HG02943 (cell line): ENCODE measurements around the gene CPNE7.
"Not testable (repeated sequence)": the region's sequence is repeated elsewhere in the genome, so short reads cannot be mapped to it uniquely, and the experiment has no call there.

ENCODE experiments used
- ATAC-seq: cut with Tn5 transposase; IDR thresholded peaks from one replicate; pipeline ENCODE4 v1.9.1; 2021; ENCODE audit warnings: mild to moderate bottlenecking, low read depth, moderate library complexity; ENCODE audit not compliant: unreplicated experiment

CPNE7 gene

DNA sequence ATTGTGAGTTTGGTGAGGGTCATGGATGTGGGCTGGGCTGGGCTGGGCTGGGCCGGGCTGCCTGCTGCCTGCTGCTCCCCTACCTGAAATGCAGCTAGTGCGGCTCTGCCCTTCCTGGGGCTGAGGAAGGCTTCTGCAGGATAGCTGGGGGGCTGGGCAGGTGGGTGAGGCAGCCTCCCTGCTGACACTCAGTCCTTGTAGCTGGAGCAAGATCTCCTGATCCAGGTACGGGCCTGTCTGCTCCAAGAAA, 10.4 kb upstream of the CPNE7 start:
- no peak for ATAC-seq

DNA sequence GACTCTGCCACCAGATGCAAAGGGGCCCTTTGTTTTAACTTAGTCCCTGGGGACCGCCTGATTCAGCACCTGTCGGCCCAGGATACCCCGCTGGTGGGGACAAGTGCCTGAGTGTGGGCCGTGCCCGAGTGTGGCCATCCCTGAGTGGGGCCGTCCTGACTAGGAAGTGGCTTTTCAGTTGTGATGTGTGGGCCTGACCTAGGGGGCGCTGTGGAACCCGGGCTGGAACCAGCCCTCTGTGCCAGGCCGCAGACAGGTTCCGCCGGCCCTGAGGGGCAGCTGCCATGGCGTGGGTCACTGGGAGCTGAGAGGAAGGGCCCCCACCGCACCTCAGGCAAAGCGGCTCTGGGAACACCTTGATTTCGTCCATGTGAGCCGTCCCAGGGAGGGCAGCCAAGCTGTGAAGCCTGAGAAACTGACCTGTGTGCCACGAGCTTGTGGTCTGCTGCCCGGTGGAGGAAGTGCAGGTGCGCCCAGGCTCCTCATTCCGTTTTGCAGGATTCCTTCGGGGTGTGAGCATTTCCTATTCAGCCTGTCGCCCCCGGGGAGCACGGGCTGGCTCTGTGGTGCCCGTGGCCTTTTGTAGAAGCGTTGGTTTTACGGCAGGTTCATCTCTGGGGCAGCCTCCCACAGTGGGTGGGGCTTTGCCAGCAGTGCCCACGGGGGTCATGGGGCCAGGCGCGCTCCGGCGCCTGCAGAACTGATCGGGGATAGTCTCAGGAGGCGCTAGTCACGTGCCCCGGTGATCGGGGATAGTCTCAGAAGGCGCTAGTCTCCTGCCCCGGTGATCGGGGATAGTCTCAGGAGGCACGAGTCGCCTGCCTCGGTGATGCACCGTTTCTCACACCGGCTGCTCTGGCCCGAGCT, 9.8 kb upstream of the CPNE7 start:
- no peak for ATAC-seq

DNA sequence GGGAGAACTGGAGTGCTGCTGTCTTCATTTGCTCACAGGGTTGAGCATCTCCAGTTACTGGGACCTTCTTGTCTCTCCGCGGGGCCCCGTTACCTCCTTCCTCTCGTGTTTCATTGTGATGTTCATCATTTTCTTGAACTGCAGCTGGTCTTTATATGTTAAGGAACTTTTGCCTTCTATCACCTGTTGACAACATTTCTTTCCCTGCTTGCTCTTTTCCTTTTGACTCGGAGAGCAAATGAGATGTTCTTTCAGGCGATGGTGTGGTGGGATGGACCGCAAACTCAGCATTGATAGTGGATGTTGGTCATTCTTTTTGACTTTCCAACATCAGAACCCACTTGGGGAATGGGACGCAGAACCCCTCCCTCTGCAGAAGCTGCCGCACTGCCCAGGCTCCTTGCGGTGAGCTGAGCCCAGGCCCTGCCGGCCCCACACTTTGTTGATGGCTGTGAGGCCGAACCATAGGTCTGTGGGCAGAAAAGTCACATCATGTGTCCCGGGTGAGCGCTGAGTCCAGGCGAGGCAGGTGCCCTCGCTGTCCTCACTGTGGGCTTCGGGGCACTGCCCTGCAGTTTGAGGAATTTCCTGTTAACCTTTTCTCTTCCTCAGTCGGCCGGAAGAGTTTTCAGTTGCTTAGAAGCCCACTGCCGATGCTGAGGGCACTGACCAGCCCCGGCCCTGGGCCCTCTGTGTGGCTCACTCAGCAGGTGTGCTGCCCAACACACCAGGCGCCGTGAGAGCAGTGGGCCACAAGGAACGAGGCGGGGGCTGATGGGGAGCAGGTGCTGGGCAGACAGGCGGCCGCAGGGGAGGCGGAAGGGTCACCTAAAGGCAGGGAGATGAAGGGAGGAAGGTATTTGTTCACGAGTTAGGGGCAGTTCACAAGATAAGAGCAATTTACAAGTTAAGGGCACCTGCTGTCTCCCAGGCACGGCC, 7.6 kb upstream of the CPNE7 start:
- ATAC-seq = no peak

DNA sequence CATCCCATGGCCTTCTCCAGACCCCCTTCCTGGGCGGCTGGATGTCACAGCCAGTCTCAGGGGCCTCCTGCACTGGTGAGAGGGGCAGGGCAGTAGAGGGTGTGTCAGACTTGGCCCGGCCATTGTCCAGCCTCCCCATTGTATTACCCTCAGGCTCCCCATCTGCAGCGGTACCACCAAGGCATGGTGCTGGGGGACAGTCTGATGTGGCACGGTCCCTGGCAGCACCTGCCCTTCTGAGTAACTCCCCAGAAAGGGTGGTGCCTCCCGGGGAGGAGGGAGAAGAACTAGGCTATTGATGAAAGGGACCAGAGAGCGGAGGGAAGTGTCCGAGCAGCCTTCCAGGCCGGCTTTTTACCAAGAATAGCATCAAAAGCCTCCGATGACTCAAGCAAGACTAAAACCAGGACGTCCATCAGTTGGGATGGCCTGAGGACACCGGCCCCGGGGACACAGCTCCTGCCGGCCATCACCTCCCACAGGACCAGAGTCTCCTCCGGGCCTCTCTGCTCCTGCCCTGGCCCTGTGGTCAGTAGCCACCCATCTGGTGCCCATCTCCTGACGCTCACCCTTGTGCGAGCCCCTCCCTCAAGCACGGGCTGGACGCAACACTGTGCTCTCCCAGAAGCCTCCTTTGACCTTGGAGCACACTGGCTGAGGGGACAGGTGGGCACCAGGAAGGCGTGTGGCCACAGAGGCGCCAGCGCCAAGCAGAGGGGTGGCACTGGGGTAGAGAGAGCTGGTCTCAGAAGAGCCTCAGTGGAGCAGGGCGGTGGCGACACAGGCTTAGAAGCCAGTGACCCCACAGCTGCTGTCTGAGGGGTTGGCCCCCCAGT, 5.8 kb upstream of the CPNE7 start:
- ATAC-seq = no peak

DNA sequence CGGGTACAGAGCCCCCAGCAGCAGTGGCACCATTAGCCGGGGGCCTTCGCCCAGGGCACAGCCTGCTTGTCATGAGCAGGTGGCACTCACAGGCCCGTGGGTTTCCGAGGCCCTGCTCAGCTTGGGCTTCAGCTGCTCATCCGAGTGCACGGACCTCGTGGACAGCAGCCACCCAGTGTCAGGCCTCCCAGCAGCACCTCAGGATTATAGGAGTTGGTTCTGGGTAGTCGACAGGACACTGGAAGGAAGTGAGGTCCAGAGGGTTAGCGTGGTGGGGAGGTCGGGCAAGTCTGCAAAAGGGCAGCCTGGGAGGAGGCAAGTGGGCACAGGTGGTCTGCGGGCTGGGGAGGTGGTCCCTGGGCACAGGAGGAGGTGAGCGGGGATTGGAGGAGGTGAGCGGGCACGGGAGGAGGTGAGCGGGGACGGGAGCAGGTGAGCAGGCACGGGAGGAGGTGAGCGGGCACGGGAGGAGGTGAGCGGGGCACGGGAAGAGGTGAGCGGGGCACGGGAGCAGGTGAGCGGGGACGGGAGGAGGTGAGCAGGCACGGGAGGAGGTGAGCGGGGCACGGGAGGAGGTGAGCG, 5.1 kb upstream of the CPNE7 start:
- no peak for ATAC-seq

DNA sequence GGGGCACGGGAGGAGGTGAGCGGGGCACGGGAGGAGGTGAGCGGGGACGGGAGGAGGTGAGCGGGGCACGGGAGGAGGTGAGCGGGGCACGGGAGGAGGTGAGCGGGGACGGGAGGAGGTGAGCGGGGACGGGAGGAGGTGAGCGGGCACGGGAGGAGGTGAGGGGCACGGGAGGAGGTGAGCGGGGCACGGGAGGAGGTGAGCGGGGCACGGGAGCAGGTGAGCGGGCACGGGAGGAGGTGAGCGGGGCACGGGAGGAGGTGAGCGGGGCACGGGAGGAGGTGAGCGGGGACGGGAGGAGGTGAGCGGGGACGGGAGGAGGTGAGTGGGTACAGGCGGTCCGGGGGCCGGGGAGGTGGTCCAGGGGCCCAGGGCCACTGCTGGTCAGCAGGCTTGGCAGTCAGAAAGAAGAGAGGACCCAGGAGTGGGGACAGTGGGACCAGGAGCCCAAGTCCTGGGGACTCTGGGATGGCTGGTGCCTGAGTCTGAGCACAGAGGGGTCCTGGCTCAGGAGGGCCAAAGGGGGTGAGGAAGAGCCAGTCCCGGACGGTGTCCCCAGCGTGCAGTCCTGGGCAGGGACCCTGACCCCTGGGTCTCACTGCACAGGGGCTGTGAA, 4.5 kb upstream of the CPNE7 start:
- not testable (repeated sequence) for ATAC-seq

DNA sequence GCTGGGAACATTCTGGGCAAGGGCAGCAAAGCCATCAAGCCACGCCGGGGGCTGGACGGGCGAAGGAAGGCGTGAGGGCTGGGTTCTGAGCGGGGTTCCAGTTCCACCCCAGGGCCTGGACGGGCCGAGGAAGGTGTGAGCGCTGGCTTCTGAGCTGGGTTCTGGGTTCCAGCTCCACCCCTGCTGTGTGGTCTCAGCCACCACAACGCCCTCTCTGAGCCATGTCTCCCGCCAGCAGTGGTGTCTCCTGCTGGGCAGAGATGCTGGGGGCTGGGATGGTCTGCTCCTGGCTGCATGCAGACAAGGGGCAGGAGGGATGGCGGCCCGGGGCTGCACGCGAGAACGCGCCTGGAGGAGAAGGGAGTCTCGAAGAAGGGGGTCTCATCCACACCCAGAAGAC, 3.9 kb upstream of the CPNE7 start:
- ATAC-seq = no peak

DNA sequence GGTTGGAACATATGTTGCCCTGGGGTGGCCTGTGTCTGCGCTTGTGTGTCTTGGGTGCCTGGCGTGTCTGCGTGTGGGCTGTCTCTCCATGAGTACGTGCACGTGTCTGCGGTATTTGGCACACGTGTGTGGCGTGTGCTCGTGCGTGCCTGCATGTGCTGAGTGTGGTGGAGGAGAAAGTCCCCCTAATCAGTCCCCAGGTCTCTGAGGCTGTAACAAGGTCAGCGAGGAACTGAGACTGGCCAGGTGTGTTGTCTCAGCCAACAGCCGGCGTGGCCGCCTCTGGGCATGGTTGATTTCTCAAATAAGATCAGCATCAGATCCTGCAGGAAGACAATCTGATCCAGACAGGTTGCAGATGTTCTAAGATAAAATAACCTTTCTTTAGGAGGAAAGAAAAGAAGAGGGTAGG, 3.5 kb upstream of the CPNE7 start:
- no peak for ATAC-seq

DNA sequence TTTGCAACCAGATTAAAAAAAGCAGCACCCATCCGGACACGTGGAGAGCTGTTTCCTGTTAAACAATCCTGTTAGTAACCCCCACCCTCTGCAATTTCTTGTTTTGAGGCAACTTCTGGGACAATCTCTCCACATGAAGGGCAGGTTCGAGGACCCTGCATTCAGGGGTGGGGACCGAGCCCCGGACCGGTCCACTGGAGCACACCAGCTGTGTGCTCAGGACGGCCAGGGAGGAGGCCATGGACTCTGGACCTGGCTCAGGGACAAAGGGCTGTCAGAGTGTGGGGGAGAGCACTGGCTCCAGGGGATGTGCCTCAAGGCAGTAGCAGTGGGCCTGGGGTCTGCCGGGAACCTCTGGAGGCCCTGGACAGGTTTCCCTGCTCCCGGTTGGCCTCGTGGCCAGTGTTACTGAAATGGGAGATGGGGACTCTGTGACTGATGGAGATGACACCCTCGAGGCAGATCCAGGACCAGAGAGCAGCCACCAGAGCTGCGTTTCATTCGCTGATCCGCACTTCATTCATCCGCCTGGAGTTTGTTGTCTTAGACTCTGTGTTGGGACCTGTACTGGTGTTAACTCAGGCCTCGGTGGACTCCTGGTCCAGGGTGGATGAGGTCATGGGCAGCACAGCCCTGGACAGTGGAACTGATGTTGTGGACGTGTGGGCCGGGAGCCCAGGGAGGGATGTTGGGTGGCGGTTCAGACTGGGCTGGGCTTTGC, 2.9 kb upstream of the CPNE7 start:
- ATAC-seq = no peak

DNA sequence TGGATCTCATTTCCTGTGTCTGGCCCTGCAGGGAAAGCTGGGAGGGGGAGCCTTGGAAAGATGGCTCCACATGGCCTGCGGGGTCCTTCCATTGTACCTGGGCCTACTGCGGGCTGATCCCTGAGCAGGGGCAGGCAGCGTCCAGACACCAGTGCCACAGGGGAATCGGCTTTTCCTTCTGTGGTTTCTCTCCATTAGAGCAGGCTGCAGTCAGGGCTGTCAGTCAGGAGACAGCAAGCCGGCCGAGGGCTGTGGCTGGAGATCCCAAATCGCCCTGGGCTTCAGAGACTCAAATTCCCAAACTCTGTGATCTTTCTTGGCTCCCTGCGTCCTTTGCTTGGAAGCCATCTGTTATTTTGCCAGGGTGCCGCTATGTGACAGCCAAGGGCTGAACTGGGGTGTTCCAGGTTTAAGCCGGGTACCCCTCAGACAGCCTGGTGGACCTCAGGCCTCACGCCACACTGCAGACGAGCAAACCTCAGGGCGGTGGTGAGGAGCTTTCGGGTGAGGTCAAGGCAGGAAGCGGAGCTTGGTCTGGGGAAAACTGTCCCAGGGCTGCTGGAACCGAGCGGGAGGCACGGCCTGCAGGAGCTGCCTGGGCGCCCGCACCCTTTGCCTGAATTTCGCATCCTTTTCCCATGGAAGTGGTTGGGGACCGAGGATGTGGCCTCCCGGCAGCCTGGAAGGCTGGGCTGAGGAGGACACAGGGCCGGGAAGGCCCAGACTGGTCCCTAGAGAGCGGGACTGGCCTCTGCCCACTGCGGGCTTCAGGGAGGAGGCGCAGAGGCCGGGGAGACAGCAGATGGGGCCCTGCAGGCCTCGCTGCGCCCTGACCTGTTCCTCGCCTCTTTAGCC, 1.5 kb upstream of the CPNE7 start:
- no peak for ATAC-seq

DNA sequence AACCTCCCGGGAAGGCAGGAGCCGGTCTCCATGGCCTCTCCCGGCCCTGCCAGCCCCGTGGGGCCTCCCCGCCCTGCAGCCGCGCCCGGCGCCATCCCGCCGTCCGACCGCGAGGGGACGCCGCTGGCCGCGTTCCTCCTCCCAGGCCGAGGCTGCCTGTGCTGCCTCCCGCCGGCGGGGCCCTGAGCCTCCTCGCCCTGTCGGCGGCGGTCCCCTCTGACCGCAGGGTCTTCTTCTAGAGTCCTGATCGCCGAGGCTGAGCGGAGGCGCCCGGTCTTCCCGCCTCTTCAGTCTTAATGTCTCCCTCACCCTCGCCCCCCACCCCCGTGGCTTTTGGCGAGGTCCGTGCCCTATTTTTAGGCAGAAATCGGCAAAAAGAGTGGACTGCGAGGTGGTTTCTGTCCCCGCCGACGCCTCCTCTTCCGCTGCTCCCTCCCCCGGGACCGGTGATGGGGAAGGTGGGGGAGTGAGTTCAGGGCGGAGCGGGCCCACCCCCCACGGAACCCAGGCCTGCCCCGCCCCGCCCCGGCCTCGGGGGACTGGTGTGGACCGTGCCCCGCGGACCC, 794 bp upstream of the CPNE7 start:
- no peak for ATAC-seq

DNA sequence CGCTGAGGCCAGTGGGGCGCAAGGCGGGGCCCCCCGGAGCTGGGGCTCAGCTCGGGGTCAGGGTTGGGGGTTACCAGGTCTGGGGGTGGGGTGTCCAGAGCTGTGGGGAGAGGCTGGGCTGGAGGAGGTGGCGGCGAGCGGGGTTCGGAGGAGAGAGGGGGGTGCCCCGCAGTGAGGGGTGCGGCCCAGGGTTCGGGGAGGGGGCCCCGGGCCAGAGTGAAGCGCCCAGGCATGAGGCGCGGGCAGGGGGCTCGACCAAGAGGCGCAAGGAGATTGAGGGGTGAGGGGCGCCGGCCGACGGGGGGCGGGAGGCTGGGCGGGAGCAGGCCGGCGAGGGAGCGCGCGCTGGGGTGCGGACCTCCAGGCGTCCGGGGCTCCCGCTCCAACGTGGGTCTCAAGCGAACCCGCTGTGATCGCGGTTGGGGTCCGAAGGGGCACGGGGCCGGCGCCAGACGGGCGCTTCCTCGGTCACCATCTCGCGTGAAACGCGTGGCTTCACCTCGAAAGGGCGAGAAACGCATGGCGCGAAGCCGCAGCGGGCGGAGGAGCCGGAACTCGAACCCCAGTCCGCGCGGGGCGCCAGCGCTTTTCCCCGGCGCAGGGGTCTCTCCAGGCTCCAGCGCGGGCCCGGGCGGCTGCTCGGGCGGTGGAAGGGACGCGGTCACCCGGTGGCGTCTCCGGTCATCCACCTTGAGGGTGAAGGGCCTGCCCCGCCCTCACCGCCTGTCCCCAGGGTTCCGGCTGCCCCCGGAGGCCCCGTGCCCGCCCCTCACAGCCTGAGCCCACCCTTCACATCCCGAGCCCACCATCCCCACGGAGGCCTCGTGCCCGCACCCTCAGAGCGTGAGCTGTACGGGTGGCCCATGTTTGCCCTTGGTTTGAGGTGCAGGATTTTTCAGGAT, 846 bp downstream of the CPNE7 start:
- ATAC-seq = no peak

DNA sequence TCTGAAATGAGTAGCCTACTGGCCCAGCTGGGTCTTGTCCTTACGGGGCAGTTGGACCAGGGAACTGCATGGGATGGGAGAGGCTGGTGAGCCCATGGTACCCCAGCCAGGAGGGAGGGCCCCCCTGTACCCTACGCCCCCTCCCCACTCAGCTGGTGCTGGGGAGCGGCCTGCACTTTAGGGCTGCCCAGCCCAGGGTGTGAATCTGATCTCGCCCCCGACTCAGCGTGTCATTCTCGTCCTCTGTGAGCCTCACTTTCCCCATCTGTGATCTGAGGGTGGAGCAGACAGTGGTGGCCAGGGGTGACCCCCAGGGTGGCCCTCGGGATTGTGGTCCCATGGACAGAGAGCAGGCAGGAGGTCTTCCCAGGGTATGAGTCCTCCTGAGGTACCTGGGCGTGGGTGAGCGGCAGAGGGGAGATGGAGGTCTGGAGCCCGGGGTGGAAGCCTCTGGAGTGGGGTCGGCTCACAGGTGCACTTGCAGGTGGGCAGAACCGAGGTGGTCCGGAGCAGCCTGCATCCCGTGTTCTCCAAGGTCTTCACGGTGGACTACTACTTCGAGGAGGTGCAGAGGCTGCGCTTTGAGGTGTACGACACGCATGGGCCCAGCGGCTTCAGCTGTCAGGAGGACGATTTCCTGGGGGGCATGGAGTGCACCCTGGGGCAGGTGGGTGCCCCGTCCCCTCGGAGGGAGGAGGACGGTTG, 1.6 kb downstream of the CPNE7 start:
- no peak for ATAC-seq

DNA sequence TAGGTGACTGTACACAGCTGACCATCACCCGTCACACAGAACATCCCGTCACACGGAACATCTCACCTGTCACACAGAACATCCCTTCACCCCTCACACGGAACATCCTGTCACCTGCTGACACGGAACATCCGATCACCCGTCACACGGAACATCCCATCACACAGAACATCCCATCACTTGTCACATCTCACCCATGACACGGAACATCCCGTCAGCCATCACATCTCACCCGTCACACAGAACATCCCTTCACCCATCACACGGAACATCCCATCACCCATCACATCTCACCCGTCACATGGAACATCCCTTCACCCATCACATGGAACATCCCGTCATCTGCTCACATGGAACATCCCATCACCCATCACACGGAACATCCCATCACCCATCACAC, 3.8 kb downstream of the CPNE7 start:
- ATAC-seq = no peak

DNA sequence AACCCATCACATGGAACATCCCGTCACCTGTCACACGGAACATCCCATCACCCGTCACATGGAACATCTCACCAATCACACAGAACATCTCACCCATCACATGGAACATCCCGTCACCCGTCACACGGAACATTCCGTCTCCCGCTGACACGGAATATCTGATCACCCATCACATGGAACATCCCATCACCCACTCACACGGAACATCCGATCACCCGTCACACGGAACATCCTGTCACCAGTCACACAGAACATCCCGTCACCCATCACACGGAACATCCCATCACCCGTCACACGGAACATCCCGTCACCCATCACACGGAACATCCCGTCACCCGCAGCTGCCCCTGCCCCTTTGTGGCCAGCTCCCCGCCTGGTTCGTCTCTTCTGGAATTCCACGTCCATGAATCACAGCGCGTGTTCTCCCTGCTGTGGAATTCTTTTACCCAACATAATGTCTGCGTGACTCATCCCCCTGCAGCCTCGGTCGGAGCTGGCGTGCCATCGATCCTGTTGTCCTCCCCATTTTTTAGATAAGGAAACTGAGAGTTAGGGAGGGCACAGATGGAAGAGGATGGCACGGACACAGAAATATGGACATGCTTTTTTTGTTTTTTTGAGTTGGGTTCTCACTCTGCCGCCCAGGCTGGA, 5.6 kb downstream of the CPNE7 start:
- no peak for ATAC-seq

DNA sequence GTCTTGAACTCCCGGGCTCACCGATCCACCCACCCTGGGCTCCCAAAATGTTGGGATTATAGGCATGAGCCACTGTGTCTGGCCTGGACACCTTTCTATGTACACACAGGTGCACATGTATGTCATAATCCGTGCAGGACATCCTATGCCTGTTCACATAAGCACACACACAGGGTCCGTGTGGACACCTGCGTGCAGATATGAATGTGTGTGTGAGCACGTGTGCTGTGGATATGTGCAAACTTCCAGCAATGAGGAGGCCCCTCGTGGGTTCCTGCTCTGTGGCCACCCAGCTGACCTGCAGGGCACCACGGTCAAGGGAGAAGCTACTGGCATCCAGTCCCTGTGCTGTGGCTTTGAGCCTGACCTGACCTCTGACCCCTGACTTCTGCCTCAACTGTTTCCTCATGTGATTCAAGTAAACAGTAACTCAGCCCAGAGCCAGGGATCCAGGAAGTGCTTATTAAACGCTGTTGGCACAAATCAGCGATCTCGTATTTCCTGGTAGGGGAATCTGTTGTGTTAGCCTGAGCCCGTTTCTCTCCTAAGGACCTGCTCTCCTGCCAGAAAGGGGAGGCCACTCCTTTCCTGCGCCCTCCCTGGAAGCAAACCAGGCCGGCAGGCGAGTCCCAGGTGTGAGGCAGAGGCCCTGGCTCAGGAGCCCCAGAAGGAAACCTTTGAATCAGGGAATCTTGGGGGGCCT, 6.5 kb downstream of the CPNE7 start:
- no peak for ATAC-seq
